EH (cell line): ENCODE results near the gene FHDC1.

ENCODE experiments used
- DNase-seq: peaks from one replicate; pipeline ENCODE4 v3.0.0-alpha.2; 2015; ENCODE audit warnings: low read depth

Gene FHDC1

DNA sequence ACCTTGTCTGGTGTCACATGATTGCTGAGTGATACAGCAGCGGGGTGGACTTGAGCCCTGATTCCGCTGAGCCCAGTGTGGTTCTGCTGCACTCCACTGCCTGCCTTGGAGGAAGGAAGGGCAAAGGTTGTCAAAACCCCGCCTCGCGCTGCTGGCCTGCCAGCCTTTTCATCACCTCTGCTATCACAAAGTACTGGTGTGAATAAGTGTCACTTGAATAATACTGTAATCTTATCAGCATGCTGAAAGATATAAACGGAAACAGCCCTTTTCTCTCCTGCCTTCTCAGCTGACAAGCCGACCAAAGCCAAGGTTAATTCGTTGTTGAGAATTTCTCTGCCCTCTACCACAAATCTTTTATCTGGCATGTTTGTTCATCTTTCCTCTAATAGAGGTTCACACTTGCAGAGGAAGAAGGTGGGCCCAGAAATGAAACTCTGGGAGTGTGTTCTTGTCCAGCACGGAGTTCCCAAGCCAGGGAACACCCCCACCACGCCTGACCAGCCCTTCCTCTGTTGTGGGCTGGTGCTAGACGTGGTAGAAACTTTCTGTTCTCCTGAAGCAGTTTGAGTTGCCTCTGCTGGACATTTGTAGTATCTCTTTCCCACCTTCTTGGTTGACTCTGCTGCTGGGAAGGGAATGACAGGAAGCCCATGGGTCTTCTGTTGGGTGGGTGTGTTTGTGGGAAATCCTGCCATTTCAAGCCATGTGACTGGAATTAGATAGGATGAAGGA lies 21.5 kb downstream of the FHDC1 start:
- DNase-seq: no peak

DNA sequence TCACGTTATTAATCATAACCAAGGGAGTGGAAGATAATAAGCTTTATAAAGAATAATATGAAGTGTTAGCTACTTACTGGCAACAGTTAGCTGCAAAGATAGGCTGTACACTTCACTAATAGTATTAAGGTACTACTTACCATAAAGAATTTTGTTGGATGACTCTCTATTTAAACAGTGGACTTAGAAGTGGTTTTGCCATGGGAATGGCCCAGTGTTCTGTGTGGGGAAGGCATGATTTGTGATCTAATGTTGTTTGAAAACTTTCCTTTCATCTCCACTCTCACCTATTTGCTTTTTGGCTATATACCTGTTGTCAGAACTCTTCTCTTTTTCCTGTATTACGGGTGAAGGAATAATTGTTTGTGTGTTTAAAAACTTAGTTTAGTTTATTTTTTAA lies 23.0 kb downstream of the FHDC1 start:
- DNase-seq: no peak

DNA sequence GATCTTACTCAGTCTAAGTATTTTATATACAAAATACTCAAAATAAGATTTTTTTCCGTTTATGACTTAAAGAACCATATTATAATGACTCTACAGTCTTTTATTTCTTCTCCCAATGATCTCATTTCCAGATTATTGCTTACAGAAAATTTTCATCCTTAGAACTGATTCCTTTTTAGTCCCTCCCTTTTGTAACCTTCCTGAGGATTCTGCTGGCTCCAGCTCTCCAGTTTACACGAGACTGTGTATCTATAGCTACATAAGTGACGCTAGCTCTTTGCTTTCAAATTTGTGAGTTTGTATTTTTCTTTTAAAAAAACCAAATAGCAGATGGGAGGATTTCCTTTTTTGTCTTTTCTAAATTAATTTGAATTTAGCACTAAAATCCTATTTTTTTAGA lies 24.0 kb downstream of the FHDC1 start:
- DNase-seq: no peak

DNA sequence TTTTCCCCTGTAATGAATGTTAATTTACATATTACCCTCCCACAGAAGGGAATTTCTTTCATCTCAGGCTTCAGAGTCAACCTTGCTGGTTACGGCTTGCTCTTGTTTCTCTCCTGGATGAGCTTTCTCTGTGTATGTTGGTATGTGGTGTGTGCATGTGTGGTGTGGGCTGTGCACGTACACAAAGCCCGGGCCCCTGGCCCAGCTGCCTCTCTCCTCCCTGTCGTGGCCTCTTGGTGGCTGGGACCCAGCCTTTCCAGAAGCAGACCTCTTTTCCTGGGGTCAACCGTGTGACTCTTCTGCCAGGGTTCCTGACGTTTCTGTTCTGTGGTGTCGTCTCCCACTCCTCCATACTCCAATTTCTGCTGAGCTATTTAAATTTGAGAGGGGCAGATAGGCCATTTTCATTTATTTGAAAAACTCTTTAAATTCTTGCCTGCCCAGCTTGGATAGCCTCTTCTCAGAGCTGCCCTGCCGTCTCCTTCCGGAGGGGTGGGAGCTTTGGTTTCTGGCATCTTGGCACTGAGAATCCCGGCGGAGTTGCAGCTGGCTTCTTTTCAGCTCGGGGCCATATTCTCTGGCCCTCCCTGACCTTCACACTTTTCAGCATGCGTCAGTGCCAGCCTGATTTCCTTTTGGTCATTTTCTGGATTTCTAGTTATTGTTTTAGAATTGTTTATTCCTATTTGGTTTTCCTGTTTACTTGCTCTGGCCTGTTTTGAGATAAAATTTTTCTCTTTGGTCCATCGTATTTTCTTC lies 25.1 kb downstream of the FHDC1 start:
- DNase-seq: no peak

DNA sequence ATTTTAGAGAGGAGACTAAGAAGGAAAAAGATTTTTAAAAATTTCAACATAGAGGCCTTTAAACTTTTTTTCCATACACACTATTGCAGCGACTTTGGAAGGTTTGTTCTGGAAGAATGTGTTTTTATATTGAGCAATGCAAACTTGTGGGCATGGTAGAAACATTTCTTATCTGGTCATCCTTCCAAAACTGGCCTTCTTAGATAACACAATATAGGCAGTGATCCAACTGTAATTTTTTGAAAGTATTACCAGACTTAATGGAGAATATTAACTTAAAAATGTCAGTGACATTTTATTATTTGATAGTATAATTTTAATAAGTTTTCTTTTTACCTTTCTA lies 25.6 kb downstream of the FHDC1 start:
- no peak for DNase-seq

DNA sequence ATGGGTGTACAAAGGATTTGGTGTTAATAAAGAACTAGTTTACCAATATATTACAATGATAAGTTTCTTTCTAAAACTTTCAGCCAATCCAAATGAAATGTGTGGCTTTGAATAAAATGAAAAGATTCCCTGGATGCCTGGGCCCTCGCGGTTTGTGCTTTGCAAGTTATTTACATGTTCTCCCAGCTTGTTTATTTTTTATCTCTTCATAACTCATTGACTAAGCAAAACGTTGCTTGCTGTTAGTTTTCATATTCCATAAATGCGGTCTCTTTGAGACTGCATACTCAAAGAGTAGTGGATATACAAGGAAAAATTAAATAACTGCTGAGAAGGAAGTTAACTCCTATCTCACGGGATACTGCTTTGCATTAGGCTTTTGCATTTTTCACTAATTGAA lies 26.0 kb downstream of the FHDC1 start:
- no peak for DNase-seq

DNA sequence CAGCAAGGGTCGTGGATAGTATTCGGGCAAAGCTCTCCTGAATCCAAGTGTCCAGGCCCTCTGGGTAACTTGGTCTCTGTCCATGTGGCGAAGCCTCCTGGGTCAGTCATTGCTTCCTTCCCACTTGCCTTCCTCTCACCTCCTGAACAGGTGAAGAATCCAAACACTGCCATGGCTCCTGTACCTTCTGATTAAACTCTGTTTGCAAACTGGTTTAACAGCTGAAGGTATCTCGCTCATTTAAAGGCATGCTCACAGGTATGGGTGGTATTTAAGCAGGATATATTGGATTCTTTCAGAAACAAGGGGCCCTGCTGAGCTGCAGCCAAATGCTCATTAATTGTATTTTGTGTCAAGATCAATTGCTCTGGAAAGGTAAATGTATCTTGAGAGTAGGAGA lies 28.2 kb downstream of the FHDC1 start:
- no peak for DNase-seq

DNA sequence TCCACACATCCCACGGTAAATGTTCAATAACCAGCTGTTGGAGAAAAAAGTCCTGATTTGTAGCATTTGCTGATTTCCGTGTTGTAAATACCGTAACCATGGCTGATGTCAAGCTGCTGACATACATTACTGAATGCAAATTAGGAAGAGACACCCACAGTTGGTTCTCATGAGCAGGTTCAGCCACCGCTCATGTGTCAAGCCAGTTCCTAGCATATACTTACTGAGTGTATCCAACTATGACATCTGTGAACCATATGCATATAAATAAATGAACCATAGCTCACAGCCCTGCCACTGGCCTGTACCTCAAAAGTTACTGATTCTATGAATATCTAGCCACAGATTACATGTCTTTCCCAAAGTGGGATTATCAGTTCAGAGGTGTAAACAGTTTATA lies 29.5 kb downstream of the FHDC1 start:
- no peak for DNase-seq

DNA sequence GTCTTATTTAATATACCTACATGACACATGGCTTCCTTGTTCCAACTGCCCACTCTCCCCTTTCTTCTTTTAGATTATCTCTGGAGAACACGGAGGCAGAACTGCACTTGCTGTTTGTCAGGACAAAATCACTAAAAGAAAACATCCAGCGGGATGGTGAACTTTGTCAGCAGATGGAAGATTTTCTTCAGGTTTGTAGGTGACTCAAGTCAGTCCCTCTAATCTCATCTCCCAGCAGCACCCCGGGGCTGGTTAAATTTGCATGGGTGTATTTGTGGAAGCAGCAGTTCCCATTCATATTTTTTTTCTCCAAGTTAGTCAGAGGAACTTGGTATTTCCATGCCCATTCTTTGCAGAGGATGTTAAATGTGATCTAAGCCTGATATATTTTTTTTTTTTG lies 31.8 kb downstream of the FHDC1 start:
- DNase-seq: no peak

DNA sequence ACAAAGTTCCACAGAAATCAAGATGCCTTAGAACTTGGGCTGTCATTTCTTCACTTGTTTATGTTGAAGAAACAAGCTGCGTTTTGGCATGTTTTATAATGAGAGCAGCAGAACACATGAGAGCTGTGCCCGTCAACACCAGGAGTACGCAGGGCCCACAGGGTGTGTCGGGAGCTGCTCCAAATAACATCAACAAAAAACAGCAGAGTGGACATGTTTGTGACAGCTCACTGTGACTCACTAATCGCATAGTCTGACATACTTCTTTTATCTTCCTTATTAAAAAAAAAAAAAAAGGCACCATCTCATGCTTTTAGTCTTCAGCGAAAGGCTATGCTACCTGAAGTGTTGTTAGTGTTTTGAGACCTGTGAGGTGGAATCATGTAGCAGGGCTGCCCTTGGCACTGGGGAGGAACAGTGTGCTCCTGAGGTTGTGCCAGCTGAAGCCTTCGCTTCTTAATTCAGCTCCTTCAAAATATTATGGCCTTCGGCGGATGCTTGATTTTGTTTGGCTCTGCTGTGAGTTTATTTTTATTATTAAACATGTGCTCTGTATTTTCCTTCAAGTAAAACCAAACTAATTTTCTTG lies 32.8 kb downstream of the FHDC1 start:
- DNase-seq: peak; percentile 59

DNA sequence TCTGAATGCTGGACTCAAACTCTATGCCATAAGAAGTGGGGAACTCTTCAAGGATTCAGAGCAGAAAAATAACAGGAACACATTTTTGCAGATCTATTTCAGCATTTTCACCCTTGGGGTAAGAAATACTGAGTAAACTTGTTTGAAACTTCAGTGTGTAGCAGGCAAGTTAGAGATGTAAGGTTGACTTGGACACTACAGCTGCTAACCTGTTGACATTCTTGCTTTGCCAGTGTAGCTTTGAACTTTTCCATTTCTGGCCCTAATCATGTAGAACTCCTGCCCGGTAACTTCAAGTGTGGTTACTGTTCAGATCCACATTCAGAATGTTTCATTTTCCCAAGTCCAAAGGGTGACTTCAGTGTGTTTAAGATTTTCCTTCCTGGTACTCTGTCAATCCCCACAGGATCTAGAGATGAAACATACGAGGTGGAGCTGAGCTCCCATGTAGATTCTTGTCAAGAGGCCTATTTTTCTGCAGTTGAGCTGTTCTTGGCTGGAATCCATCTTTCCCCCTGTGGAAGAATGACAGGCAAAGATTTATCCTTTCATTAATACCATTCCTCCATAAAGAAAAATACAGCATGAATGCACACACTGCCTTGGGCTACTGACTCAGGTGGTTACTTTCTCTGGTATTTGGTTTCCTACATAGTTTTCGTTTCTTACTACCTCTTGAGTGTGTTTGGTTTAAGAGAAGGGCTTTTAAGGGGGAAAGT lies 34.1 kb downstream of the FHDC1 start:
- DNase-seq: peak; percentile 91

DNA sequence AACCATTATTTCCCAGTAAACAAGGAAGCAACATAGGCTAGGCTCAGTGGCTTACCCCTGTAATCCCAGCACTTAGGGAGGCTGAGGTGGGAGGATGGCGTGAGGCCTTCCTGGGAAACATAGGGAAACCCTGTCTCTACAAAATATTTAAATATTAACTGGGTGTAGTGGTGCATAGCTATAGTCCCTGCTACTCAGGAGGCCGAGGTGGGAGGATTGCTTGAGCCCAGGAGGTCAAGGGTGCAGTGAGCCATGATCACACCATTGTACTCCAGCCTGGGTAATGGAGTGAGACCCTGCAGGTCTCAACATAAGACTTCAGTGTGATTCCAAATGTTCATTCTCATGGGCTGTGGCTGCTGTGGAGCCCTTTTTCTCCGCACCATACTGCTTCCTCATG lies 34.9 kb downstream of the FHDC1 start:
- DNase-seq: no peak

DNA sequence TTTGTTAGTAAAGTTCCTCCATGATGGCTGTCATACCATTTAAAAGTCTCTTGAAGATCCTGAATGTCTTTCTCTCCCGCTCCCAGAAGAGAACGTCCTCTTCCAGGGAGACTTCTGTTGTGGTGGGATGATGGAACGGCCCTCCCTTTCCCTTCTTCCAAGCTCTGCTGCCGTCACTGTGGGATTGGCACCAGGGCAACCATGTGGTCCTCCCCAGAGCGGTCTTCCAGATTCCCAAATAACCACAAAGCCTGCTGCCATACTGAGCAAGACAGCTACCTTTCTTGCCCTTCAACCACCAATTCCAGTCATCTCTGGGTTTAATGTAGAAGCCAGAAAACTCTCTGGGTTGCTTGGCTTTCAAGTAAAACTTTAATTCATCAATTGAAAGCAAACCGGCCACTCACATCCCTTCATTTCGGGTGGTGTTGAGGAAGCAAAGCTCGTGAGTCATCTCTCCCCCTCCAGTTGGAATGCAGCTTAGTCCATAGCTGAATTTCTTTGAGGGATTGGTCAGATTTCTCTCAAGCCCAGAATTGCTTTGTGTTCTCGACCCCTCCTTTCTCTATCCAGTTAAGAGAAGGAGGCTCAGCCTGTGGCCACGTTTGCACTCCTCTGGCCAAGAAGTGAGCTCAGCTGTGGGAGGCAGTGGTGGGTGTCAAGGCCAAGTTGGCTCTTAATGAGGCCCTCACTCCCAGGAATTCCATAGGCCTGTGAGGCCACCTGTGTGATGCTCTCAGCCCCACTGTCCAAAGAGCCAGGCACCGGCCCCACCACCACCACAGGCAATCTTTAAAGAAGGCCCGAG lies 36.9 kb downstream of the FHDC1 start:
- peak; percentile 95 for DNase-seq

DNA sequence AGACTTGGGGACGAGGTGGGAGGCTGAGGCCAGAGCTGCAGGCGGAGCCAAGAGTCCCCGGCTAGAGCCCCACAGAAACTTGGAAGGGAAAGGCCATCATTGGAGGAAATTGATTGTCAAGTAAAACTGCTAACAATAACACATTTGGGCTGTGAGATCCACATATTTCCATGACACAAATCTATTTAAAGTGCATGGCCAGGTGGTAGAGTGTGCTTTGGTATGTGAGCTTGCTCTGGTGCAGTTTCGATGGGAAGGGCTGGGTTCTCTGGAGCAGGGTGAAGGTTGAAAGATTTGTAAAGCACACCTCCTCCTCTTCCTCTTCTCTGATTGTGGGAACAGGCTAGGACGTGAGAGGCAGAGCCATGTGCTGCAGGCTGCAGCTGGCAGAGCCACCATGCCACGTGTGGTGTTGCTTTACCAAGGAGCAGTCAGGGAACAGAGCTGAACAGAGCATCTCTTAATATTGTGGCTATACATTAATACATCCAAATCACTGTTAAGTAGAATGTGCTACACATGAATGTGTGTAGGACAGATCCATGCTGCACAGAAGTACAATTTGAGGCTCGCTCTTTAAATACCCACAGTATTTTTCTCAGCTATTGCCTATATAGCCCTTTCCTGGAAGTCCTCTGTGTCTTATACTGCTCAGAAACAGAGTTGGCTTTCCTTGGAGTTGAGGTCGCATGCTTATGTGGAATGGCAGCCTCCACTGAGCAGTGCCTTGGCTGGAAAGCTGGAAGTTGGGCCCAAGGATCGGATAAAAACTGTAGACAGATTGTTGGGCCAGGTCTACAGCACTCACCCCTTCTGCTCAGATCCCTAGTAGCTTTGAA lies 37.7 kb downstream of the FHDC1 start:
- no peak for DNase-seq

DNA sequence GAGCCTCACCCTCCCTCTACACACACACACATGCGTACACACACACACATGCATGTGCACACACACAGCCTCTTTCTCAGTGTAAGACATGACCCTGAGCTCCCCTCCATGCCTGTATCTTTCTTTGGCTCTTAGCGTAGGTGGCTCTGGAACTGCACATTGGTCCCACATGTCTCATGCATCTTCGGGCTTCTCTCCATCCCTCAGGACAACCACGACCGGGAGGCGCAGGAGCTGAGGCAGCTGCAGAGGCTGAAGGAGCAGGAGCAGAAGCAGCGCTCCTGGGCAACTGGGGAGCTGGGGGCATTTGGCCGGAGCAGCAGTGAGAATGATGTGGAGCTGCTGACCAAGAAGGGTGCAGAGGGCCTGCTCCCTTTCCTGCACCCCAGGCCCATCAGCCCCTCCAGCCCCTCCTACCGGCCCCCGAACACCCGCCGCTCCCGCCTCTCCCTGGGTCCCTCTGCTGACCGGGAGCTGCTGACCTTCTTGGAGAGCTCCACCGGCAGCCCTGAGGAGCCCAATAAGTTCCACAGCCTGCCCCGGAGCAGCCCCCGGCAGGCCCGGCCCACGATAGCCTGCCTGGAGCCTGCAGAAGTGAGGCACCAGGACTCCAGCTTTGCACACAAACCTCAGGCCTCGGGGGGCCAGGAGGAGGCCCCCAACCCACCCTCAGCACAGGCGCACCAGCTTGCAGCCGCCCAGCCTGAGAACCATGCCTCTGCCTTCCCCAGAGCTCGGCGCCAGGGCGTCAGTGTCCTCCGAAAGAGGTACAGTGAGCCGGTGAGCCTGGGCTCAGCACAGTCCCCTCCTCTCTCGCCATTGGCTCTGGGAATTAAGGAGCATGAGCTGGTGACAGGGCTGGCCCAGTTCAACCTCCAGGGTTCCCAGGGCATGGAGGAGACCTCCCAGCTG lies 38.6 kb downstream of the FHDC1 start:
- no peak for DNase-seq

DNA sequence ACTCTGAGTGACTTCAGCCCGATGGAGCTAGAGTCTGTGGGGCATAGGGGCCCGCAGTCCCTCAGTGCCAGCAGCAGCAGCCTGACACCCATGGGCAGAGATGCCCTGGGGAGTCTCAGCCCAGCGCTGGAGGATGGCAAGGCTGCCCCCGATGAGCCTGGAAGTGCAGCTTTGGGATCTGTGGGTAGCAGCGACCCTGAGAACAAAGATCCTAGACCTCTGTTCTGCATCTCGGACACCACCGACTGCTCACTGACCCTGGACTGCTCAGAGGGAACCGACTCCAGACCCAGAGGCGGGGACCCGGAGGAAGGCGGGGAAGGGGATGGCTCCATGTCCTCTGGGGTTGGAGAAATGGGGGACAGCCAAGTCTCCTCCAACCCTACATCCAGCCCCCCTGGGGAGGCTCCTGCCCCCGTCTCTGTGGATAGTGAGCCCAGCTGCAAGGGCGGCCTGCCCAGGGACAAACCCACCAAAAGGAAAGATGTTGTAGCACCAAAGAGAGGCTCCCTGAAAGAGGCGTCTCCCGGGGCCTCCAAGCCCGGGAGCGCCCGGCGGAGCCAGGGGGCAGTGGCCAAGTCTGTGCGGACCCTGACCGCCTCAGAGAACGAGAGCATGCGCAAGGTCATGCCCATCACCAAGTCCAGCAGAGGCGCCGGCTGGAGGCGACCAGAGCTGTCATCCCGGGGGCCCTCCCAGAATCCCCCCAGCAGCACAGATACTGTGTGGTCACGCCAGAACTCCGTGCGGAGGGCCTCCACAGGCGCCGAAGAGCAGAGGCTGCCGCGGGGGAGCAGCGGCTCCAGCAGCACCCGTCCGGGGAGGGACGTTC lies 39.5 kb downstream of the FHDC1 start:
- DNase-seq: no peak

DNA sequence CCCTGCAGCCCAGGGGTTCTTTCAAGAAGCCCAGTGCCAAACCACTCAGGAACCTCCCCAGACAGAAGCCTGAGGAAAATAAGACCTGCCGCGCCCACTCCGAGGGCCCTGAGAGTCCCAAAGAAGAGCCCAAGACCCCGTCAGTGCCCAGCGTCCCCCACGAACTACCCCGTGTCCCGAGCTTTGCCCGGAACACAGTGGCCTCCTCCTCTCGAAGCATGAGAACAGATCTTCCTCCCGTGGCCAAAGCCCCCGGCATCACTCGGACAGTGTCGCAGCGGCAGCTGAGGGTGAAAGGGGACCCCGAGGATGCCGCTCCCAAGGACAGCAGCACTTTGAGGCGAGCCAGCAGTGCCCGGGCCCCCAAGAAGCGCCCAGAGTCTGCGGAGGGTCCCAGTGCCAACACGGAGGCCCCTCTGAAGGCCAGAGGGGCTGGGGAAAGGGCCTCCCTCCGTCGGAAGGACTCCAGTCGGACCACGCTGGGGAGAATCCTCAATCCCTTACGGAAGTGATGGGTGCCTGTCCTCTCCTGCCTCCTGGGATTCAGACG lies 40.2 kb downstream of the FHDC1 start:
- DNase-seq: no peak

DNA sequence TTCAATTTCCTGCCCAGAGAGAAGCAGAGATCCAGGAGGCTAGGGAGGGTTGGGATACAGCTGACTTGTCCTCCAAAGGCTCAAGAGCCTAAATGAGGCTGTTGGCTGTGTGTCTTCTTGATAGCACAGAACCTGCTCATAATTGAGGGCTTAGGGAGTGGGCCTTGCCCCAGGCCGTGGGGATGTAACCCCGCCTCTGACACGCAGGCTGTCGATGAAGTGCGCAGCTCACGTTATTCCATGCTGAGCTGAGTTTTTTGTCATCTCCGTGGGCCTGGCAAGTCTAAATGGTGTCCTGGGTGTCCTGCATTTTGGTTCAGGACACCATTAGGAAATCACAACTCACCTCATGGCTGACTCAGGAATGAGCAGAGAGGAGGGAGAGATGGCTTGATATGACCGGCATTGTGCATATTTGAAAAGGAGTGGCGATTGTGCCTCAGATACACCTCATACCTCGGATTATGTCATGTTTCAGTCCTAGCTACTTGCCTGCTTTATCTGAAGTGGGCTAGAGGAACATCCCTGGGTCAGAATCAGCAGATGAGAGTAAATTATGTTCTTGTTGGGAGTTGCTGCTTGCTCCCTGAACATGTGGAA lies 43.7 kb downstream of the FHDC1 start:
- DNase-seq: no peak
